MG63 (cell line): Measurements from ENCODE around the gene TMEM87A. TPM values are rescaled to one million over a fixed set of nuclear protein-coding genes. Genes with fewer than 3 reads are reported as not detected.

Experiments
- total RNA-seq: library from RNA; depleted of rRNA; stranded (reverse); fragments of >200 nt; shearing (Covaris generic); gene quantifications from 2 replicates; pipeline ENCODE4 v1.2.3, GENCODE V29; 2014; ENCODE audit warnings: low replicate concordance; rRNA removed

The TMEM87A gene
- total RNA-seq, 1 experiment from 2014 or later: 35.9 TPM

Other genes with a start within 250 kb of the TMEM87A start
- gene PLA2G4D, start 178.9 kb downstream of the TMEM87A start, total RNA-seq: not detected in 2 replicates
- gene PLA2G4F, start 116.8 kb downstream of the TMEM87A start, total RNA-seq: not detected in 2 replicates
- gene VPS39, start 65.1 kb downstream of the TMEM87A start, total RNA-seq: 8.7 and 16.3 TPM in 2 replicates
- gene GANC, start 232 bp downstream of the TMEM87A start, total RNA-seq: 2.1 and 7.4 TPM in 2 replicates
- not detected in 2 replicates for gene CAPN3, start 86.1 kb upstream of the TMEM87A start, total RNA-seq
- gene ZNF106, start 217.7 kb upstream of the TMEM87A start, total RNA-seq: 22.6 and 26.7 TPM in 2 replicates
- 49.3 and 52.1 TPM in 2 replicates for gene SNAP23, start 222.2 kb upstream of the TMEM87A start, total RNA-seq